HEK293 (cell line): ENCODE results near the gene PITHD1.
A peak's percentile ranks its signal among the peaks of the same experiment; 100 is the strongest.

ENCODE experiments used
- CTCF ChIA-PET: fragments of 350-600 bp; formaldehyde crosslinking; extraction: SDS; loops from one replicate; lab custom pipeline; 2021; ENCODE audit warnings: antibody characterized with exemption; lab: Yijun Ruan, JAX
- POLR2A ChIA-PET: fragments of 300-600 bp; formaldehyde crosslinking; extraction: SDS; loops from one replicate; lab custom pipeline; 2020; ENCODE audit warnings: antibody characterized with exemption, inconsistent platforms; lab: Yijun Ruan, JAX
- H3K27ac ChIP-seq: fragments of 200-500 bp; sonication (Bioruptor generic); 2 replicates; pipeline ENCODE4 v1.5.1; 2014; ENCODE audit warnings: low read depth, low read length, control low read depth, inconsistent platforms; ENCODE audit errors: extremely low read depth
- H3K36me3 ChIP-seq, 2 experiments: fragments of 200-500 bp in 1 of 2; sonication (Bioruptor generic) in 1 of 2; 1 replicate in 1 of 2; 2 replicates in 1 of 2; pipeline ENCODE4 v1.5.1; 2014 to 2017; ENCODE audit warnings: inconsistent platforms in 2 of 2, low read length in 2 of 2; ENCODE audit not compliant: control insufficient read depth in 2 of 2, insufficient read depth in 1 of 2
- H3K4me1 ChIP-seq: fragments of 200-500 bp; sonication (Bioruptor generic); 2 replicates; pipeline ENCODE4 v1.5.1; 2014; ENCODE audit warnings: mild to moderate bottlenecking, low read length, inconsistent platforms; ENCODE audit not compliant: control insufficient read depth, insufficient read depth
- H3K4me3 ChIP-seq: 2 replicates; pipeline ENCODE4 v1.5.1; 2011; ENCODE audit warnings: low read depth, mild to moderate bottlenecking, control low read depth, low read length, moderate library complexity
- H3K9me3 ChIP-seq: fragments of 200-500 bp; sonication (Bioruptor generic); 2 replicates; pipeline ENCODE4 v1.5.1; 2014; ENCODE audit warnings: low read depth, low read length, inconsistent platforms; ENCODE audit not compliant: control insufficient read depth, insufficient read depth
- KLF1 ChIP-seq: fragments of 450-650 bp; formaldehyde crosslinking; IDR thresholded peaks from 2 replicates; pipeline ENCODE4 v1.5.1; 2016; ENCODE audit warnings: missing biosample characterization, missing genetic modification characterization
- KLF10 ChIP-seq: fragments of 450-650 bp; IDR thresholded peaks from 2 replicates; pipeline ENCODE4 v1.5.1; 2018; ENCODE audit warnings: missing biosample characterization, mild to moderate bottlenecking, missing genetic modification characterization
- MEIS1 ChIP-seq: sonication (generic); formaldehyde crosslinking; IDR thresholded peaks from 2 replicates; pipeline ENCODE4 v1.8.1; 2022; ENCODE audit warnings: missing genetic modification reagents, mild to moderate bottlenecking, borderline replicate concordance
- REST ChIP-seq: fragments of 450-650 bp; formaldehyde crosslinking; IDR thresholded peaks from 2 replicates; pipeline ENCODE4 v1.5.1; 2016; ENCODE audit warnings: missing biosample characterization, missing genetic modification characterization
- SCRT2 ChIP-seq: fragments of 450-650 bp; formaldehyde crosslinking; IDR thresholded peaks from 2 replicates; pipeline ENCODE4 v1.5.1; 2016; ENCODE audit warnings: missing biosample characterization, missing genetic modification characterization
- ZBTB20 ChIP-seq: fragments of 450-650 bp; formaldehyde crosslinking; IDR thresholded peaks from 2 replicates; pipeline ENCODE4 v1.5.1; 2016; ENCODE audit warnings: missing biosample characterization, missing genetic modification characterization
- ZBTB48 ChIP-seq: fragments of 450-650 bp; formaldehyde crosslinking; IDR thresholded peaks from 2 replicates; pipeline ENCODE4 v1.5.1; 2016; ENCODE audit warnings: missing biosample characterization, missing genetic modification characterization
- ZBTB6 ChIP-seq: fragments of 450-650 bp; formaldehyde crosslinking; IDR thresholded peaks from 2 replicates; pipeline ENCODE4 v1.5.1; 2017; ENCODE audit warnings: missing biosample characterization, missing genetic modification characterization
- ZNF138 ChIP-seq: fragments of 450-650 bp; formaldehyde crosslinking; IDR thresholded peaks from 2 replicates; pipeline ENCODE4 v1.5.1; 2016; ENCODE audit warnings: missing biosample characterization, missing genetic modification characterization, borderline replicate concordance
- ZNF175 ChIP-seq: fragments of 450-650 bp; formaldehyde crosslinking; IDR thresholded peaks from 2 replicates; pipeline ENCODE4 v1.5.1; 2016; ENCODE audit warnings: missing biosample characterization, missing genetic modification characterization
- ZNF184 ChIP-seq: fragments of 450-650 bp; IDR thresholded peaks from 2 replicates; pipeline ENCODE4 v1.5.1; 2018; ENCODE audit warnings: missing biosample characterization, mild to moderate bottlenecking, missing genetic modification characterization
- ZNF223 ChIP-seq: fragments of 450-650 bp; formaldehyde crosslinking; IDR thresholded peaks from 2 replicates; pipeline ENCODE4 v1.5.1; 2016; ENCODE audit warnings: missing biosample characterization, missing genetic modification characterization
- ZNF324 ChIP-seq: fragments of 450-650 bp; formaldehyde crosslinking; IDR thresholded peaks from 2 replicates; pipeline ENCODE4 v1.5.1; 2016; ENCODE audit warnings: missing biosample characterization, missing genetic modification characterization
- ZNF488 ChIP-seq: fragments of 450-650 bp; formaldehyde crosslinking; IDR thresholded peaks from 2 replicates; pipeline ENCODE4 v1.5.1; 2016; ENCODE audit warnings: missing biosample characterization, missing genetic modification characterization
- ZNF549 ChIP-seq: fragments of 450-650 bp; IDR thresholded peaks from 2 replicates; pipeline ENCODE4 v1.5.1; 2018; ENCODE audit warnings: missing biosample characterization, missing genetic modification characterization, mild to moderate bottlenecking, inconsistent platforms, moderate library complexity
- ZNF560 ChIP-seq: fragments of 450-650 bp; formaldehyde crosslinking; IDR thresholded peaks from 2 replicates; pipeline ENCODE4 v1.5.1; 2017; ENCODE audit warnings: missing biosample characterization, missing genetic modification characterization, borderline replicate concordance
- ZNF621 ChIP-seq: fragments of 450-650 bp; formaldehyde crosslinking; IDR thresholded peaks from 2 replicates; pipeline ENCODE4 v1.5.1; 2017; ENCODE audit warnings: missing biosample characterization, missing genetic modification characterization
- ZNF664 ChIP-seq: fragments of 450-650 bp; formaldehyde crosslinking; IDR thresholded peaks from 2 replicates; pipeline ENCODE4 v1.5.1; 2016; ENCODE audit warnings: missing biosample characterization, missing genetic modification characterization
- ZNF670 ChIP-seq: fragments of 450-650 bp; formaldehyde crosslinking; IDR thresholded peaks from 2 replicates; pipeline ENCODE4 v1.5.1; 2016; ENCODE audit warnings: missing biosample characterization, missing genetic modification characterization, low read depth
- TF ChIP-seq, protein P1 (sequence below): fragments of 450-650 bp; IDR thresholded peaks from 2 replicates; pipeline ENCODE4 v1.5.1; 2018; ENCODE audit warnings: missing biosample characterization, mild to moderate bottlenecking, missing genetic modification characterization

PITHD1 gene

DNA sequence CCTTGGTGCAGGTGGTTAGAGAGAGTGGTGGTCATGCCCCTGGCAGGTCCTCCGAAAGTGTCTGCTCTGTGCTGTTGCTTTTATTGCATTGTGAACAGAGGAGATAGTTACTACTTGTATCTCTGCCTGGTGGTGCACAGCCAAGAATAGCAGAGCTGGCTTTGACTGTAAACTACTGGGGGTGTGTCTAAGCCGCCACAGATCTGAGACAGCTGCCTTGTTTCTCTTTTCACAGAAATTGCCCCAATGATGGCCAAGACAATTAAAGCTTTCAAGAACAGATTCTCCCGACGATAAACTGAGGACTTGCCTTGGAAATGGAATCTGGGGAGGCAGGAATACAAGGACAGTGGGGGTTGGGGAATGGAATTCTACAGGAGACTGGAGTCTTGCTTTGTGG, 18.9 kb upstream of the PITHD1 start:
- peaks cover 47 to 97% of the 10 kb centered on the region in 2 experiments for H3K36me3 ChIP-seq
- no peak overlapping the region for H3K27ac ChIP-seq
- CTCF ChIA-PET: interaction anchor here (1.5 kb wide), 1 partner anchor 13 kb away, joined by 8 read pairs; no protein-coding TSS in a partner anchor
- no peaks in the 10 kb centered on the region for H3K4me1 ChIP-seq
- H3K9me3 ChIP-seq: no peaks in the 10 kb centered on the region
- TF ChIP-seq ZNF488 (tag by site-specific recombination) (no peak), MEIS1 (no peak), ZNF324 (tag by site-specific recombination) (no peak), ZNF138 (tag by site-specific recombination) (no peak), KLF10 (tag by site-specific recombination) (peak; percentile 74)
- H3K4me3 ChIP-seq: no peak overlapping the region
- POLR2A ChIA-PET: no interaction called here

- TF ChIP-seq REST: no peak
- TF ChIP-seq ZNF184: no peak
- TF ChIP-seq ZNF560 (tag by site-specific recombination): no peak
- TF ChIP-seq ZNF670 (tag by site-specific recombination): no peak
- TF ChIP-seq, protein P1, sequence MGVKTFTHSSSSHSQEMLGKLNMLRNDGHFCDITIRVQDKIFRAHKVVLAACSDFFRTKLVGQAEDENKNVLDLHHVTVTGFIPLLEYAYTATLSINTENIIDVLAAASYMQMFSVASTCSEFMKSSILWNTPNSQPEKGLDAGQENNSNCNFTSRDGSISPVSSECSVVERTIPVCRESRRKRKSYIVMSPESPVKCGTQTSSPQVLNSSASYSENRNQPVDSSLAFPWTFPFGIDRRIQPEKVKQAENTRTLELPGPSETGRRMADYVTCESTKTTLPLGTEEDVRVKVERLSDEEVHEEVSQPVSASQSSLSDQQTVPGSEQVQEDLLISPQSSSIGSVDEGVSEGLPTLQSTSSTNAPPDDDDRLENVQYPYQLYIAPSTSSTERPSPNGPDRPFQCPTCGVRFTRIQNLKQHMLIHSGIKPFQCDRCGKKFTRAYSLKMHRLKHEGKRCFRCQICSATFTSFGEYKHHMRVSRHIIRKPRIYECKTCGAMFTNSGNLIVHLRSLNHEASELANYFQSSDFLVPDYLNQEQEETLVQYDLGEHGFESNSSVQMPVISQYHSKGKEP (tag by site-specific recombination): no peak
- no peak for TF ChIP-seq SCRT2 (tag by site-specific recombination)
- no peak for TF ChIP-seq ZNF549 (tag by site-specific recombination)
- no peak for TF ChIP-seq ZNF223 (tag by site-specific recombination)
- no peak for TF ChIP-seq ZBTB48 (tag by site-specific recombination)
- TF ChIP-seq ZNF175 (tag by site-specific recombination): no peak
- TF ChIP-seq KLF1 (tag by site-specific recombination): no peak
- TF ChIP-seq ZNF621: no peak
- no peak for TF ChIP-seq ZNF664 (tag by site-specific recombination)
- no peak for TF ChIP-seq ZBTB20 (tag by site-specific recombination)
- TF ChIP-seq ZBTB6 (tag by site-specific recombination): no peak
- peaks cover 28 to 84% of the 10 kb centered on the region in 2 experiments; a peak in 2 of 3 replicates for H3K36me3 ChIP-seq
- H3K4me1 ChIP-seq: no peaks in the 10 kb centered on the region
- H3K4me3 ChIP-seq: no peak overlapping the region
- H3K27ac ChIP-seq: no peak overlapping the region
- no peaks in the 10 kb centered on the region for H3K9me3 ChIP-seq
- ChIA-PET CTCF (interaction anchor here (0.6 to 1.8 kb wide), 4 partner anchors 9 to 114 kb away, joined by 3 to 6 read pairs (median 3); no protein-coding TSS in a partner anchor), POLR2A (interaction anchor here (0.5 to 0.6 kb wide), 2 partner anchors 106 to 123 kb away, joined by 4 read pairs; no protein-coding TSS in a partner anchor)
Measured at GRCh38 chr1:23763041-23763577, 15.1 kb upstream of the PITHD1 start.
